ENCODE measurements around the gene SFXN1. TPM values are rescaled to one million over a fixed set of nuclear protein-coding genes. Genes with fewer than 3 reads are reported as not detected.

SFXN1 gene
- total and polyA plus RNA-seq, 7 donors: 18.1 to 68.0 (median 22.8) TPM

DNA sequence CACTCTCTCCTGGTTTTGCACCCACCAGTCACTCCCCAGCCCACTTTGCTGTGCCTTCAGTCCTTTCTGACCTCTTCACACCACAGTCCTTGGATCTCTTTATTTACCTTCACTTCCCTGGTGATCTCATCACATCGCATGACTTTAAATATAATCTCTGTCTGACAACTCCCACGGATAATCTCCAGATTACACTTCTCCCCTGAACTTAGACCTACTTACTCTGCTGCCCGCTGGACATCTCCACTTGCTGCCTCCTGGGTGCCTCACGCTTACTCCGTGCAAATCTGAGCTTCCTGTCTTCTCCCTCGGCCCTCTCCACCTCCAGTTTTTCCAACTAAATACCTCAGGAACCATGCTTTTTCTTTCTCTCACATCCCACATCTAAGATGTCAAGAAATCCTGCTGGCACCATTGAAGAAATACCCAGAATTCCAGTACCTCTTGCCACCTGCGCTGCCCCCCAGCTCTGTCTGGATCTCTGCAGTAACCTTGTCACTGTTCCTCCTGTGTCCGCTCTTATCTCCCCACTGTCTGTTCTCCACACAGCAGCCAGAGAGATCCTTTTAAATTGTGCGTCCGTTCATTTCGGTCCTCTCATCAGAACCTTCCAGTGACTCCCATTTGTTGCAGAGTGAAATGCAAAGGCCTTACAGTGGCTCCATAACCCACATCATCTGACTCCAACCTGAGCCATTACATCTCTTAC lies 9.3 kb downstream of the SFXN1 start:
- no peaks in the 10 kb centered on the region for H3K4me1 ChIP-seq
- WGBS, 2 donors: 85 to 93% methylated on average over 11 of the region's 11 CpGs
- no peaks in the 10 kb centered on the region for H3K27me3 ChIP-seq
- H3K27ac ChIP-seq: no peak overlapping the region
- intact Hi-C loops (cut with DNase I): no loop called here
- H3K4me3 ChIP-seq: no peak overlapping the region
- no peak for DNase-seq
- H3K9me3 ChIP-seq: no peaks in the 10 kb centered on the region
- no peak for TF ChIP-seq POLR2A (IDR thresholded peaks at IDR 0.05)
- no peak for TF ChIP-seq EP300 (IDR thresholded peaks at IDR 0.05)
- no peak for TF ChIP-seq POLR2AphosphoS5 (IDR thresholded peaks at IDR 0.05)
- TF ChIP-seq, protein P1, sequence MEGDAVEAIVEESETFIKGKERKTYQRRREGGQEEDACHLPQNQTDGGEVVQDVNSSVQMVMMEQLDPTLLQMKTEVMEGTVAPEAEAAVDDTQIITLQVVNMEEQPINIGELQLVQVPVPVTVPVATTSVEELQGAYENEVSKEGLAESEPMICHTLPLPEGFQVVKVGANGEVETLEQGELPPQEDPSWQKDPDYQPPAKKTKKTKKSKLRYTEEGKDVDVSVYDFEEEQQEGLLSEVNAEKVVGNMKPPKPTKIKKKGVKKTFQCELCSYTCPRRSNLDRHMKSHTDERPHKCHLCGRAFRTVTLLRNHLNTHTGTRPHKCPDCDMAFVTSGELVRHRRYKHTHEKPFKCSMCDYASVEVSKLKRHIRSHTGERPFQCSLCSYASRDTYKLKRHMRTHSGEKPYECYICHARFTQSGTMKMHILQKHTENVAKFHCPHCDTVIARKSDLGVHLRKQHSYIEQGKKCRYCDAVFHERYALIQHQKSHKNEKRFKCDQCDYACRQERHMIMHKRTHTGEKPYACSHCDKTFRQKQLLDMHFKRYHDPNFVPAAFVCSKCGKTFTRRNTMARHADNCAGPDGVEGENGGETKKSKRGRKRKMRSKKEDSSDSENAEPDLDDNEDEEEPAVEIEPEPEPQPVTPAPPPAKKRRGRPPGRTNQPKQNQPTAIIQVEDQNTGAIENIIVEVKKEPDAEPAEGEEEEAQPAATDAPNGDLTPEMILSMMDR (IDR thresholded peaks at IDR 0.05): no peak
- H3K36me3 ChIP-seq: peaks cover 0 to 26% (median 12%) of the 10 kb centered on the region in 4 donors

DNA sequence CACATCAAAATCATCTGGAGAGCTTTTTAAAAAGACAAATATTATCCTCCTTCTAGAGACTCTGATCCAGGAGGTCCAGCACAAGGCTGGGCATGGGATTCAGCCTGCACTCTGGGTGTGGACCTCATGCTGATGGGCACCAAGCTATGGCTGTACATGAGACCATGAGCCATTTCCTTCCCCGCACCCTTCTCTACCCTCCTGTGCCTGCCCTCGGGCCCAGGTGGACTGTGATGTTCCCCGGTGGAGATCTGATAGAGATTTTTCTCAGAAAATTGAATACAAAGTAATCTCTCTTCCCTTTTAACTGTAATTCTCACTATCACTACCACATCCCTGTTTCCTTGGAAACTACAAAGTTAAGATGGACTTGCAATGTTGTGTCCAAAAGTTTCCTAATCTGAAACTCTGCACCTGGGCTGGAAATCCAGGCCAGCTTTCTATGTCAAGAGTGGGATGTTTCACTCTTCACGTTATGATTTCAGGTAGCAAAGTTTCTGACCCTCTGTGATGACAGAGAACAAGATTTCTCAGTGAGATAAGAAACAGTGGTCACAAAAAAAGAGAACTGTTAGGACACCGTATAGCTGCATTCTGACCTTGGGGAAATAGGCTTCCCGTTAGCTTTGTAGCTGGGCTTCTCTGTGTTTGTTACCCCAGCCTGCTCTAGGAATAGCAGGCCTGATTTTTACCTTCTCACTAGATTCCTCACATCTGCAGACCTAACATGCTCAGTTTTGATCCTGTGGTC lies 11.5 kb downstream of the SFXN1 start:
- TF ChIP-seq EP300 (IDR thresholded peaks at IDR 0.05) (no peak), POLR2AphosphoS5 (IDR thresholded peaks at IDR 0.05) (no peak), POLR2A (IDR thresholded peaks at IDR 0.05) (no peak)
- TF ChIP-seq, protein P1 (IDR thresholded peaks at IDR 0.05): no peak

DNA sequence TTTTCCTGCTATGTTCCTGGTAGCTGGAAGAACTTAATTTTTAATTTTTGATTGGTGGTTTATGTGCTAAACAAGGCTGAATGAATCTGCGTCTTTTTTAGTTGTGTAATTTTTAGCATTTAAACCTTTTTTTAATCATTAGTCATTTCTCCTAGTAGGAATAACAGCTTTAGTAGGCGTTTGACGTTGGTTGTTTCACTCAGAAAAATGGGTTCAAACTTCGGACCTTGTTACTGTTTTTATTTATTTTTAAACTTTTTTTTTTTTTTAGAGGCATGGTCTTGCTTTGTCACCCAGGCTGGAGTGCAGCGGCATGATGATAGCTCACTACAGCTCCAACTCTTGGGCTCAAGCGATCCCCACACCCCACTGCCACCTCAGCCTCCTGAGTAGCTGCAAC lies 12.9 kb downstream of the SFXN1 start:
- Histone ChIP-seq H3K27ac (no peak overlapping the region), H3K27me3 (no peaks in the 10 kb centered on the region), H3K9me3 (no peaks in the 10 kb centered on the region), H3K4me1 (no peaks in the 10 kb centered on the region), H3K4me3 (no peak overlapping the region), H3K36me3 (peaks cover 0 to 39% (median 14%) of the 10 kb centered on the region in 4 donors)
- no peak for DNase-seq
- intact Hi-C loops (cut with DNase I): no loop called here
- 80 to 88% methylated on average over 6 of the region's 6 CpGs for WGBS, 2 donors
- TF ChIP-seq POLR2A (IDR thresholded peaks at IDR 0.05) (no peak), POLR2AphosphoS5 (IDR thresholded peaks at IDR 0.05) (no peak), EP300 (IDR thresholded peaks at IDR 0.05) (no peak)
- TF ChIP-seq, protein P1 (IDR thresholded peaks at IDR 0.05): no peak

More for the DNA sequence above, 11.5 kb downstream of the SFXN1 start:
- H3K27ac ChIP-seq: no peak overlapping the region
- intact Hi-C loops (cut with DNase I): no loop called here
- WGBS, 2 donors: 70 to 86% methylated on average over 6 of the region's 6 CpGs
- DNase-seq: no peak
- no peak overlapping the region for H3K4me3 ChIP-seq
- H3K36me3 ChIP-seq: peaks cover 0 to 35% (median 14%) of the 10 kb centered on the region in 4 donors
- H3K9me3 ChIP-seq: no peaks in the 10 kb centered on the region
- H3K27me3 ChIP-seq: no peaks in the 10 kb centered on the region
- H3K4me1 ChIP-seq: no peaks in the 10 kb centered on the region

DNA sequence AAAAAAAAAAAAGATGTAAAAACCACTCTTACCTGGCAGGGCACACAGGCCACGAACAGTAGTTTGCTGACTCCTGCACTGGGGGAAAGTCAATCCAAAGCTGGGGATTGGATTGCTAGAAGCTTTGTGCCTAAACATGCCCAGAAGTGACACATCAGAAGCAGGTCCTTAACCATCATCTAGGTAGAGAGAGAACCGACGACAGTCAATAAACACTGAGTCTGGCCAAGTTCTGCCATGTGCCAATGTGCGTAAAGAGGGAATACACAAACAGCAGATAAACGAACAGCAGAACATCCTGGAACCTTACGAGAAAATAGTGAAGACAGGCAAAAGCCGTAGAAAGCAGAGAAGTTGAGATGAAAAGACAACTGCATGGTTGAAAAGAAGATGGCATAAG lies 14.9 kb downstream of the SFXN1 start:
- TF ChIP-seq POLR2A (IDR thresholded peaks at IDR 0.05) (no peak), EP300 (IDR thresholded peaks at IDR 0.05) (no peak), POLR2AphosphoS5 (IDR thresholded peaks at IDR 0.05) (no peak)
- TF ChIP-seq, protein P1 (IDR thresholded peaks at IDR 0.05): no peak
- Histone ChIP-seq H3K9me3 (no peaks in the 10 kb centered on the region), H3K27me3 (no peaks in the 10 kb centered on the region), H3K4me1 (no peaks in the 10 kb centered on the region), H3K4me3 (no peak overlapping the region), H3K27ac (peak overlapping the region in 2 of 4 donors; percentile 36 to 55), H3K36me3 (peaks cover 0 to 48% (median 14%) of the 10 kb centered on the region in 4 donors)
- 73 to 86% methylated on average over 7 of the region's 7 CpGs for WGBS, 2 donors
- intact Hi-C loops (cut with DNase I): no loop called here
- DNase-seq: no peak
